Muscle of leg (tissue), 9 donors: Measurements from ENCODE around the gene CRB2. TPM values are rescaled to one million over a fixed set of nuclear protein-coding genes. Genes with fewer than 3 reads are reported as not detected.

Source experiments
- polyA plus RNA-seq, 8 donors: library from polyadenylated mRNA; unstranded; fragments of 120-200 nt; gene quantifications; one replicate each; pipeline versions ENCODE4 v1.2.1 to v1.2.3, GENCODE V29; 2013; ENCODE audit warnings: inconsistent platforms in 1 of 8, low replicate concordance in 1 of 8; ENCODE audit not compliant: insufficient read length in 8 of 8, insufficient read depth in 1 of 8
- total RNA-seq: library from RNA; stranded (reverse); fragments of 120-200 nt; gene quantifications from one replicate; pipeline ENCODE4 v1.2.4, GENCODE V29; 2013

Gene CRB2
- total and polyA plus RNA-seq, 9 donors: 0.04 to 0.22 (median 0.15) TPM

Other genes with a start within 250 kb of the CRB2 start
- gene STRBP, start 87.6 kb upstream of the CRB2 start, total RNA-seq: 11.8 TPM
- gene STRBP, start 87.6 kb upstream of the CRB2 start, polyA plus RNA-seq: 10 to 100 TPM in 2 of 8 donors, 1 to 10 TPM in 6; 8.2 to 14.3 (median 9.2) TPM